Fibroblast of the aortic adventitia (primary cell): ENCODE measurements around the gene MGLL. TPM values are rescaled to one million over a fixed set of nuclear protein-coding genes. Genes with fewer than 3 reads are reported as not detected.

ENCODE experiments used
- DNase-seq: peaks from one replicate; pipeline ENCODE4 v3.0.0-alpha.2; 2010; ENCODE audit warnings: low read depth
- H3K4me3 ChIP-seq: 2 replicates; pipeline ENCODE4 v1.5.1; 2011; ENCODE audit warnings: low read depth, mild to moderate bottlenecking, control low read depth, low read length, moderate library complexity
- total RNA-seq: library from RNA; depleted of rRNA; stranded (reverse); fragments of >200 nt; gene quantifications from 2 replicates; pipeline ENCODE4 v1.2.3, GENCODE V29; 2012; ENCODE audit warnings: low replicate concordance
- TF ChIP-seq, protein P1 (sequence below): IDR thresholded peaks from 2 replicates; pipeline ENCODE4 v1.5.1; 2011; ENCODE audit warnings: mild to moderate bottlenecking, low read length, control low read depth, inconsistent platforms; ENCODE audit not compliant: insufficient read depth

Gene MGLL
- total RNA-seq, 1 donor: 25.8 TPM

DNA sequence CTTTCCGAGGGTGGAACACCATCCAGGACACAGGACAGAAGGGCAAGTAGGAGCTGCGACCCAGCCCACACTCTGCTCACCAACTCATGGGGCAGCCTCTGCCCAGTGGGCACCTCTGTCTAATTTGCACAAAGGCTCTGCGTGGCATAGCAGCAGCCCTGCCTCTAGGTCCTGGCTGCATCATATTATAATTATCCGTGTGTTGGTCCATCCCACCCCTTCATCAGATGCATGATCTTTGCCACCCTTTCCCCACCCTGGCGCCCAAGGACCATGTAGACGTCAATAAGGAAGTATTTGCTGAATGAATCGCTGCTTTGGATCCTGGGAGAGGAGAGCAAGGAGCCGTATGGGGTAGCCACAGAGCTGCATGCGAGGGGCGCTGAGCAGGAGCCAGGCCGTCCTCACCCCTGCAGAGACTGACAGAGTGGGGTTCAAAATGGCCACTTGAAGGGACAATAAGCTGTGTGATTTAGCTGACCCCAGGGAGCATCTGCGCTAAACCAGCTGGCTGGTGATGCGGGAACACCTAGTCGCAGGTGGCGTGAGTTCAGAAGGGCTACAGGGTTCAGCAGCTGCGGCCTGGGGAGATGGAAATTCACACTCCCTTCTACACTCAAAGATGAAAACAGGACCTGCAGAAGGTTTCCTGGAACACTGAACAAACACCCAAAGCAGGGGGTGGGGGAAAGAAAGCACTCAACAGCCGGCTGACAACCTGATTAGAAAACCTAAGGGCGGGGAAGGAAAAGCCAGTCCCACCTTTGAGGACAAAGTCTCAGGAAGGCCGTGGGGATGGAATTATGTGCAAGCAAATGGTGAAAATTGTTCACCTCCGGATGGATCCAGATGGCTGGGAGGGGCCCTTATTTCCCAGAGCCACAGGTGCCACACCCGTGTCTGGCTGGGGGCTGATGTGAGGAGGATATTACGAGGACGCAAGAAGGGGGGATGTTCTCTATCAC, 6.4 kb downstream of the MGLL start:
- no peak overlapping the region for H3K4me3 ChIP-seq
- DNase-seq: no peak
- TF ChIP-seq, protein P1, sequence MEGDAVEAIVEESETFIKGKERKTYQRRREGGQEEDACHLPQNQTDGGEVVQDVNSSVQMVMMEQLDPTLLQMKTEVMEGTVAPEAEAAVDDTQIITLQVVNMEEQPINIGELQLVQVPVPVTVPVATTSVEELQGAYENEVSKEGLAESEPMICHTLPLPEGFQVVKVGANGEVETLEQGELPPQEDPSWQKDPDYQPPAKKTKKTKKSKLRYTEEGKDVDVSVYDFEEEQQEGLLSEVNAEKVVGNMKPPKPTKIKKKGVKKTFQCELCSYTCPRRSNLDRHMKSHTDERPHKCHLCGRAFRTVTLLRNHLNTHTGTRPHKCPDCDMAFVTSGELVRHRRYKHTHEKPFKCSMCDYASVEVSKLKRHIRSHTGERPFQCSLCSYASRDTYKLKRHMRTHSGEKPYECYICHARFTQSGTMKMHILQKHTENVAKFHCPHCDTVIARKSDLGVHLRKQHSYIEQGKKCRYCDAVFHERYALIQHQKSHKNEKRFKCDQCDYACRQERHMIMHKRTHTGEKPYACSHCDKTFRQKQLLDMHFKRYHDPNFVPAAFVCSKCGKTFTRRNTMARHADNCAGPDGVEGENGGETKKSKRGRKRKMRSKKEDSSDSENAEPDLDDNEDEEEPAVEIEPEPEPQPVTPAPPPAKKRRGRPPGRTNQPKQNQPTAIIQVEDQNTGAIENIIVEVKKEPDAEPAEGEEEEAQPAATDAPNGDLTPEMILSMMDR: no peak

DNA sequence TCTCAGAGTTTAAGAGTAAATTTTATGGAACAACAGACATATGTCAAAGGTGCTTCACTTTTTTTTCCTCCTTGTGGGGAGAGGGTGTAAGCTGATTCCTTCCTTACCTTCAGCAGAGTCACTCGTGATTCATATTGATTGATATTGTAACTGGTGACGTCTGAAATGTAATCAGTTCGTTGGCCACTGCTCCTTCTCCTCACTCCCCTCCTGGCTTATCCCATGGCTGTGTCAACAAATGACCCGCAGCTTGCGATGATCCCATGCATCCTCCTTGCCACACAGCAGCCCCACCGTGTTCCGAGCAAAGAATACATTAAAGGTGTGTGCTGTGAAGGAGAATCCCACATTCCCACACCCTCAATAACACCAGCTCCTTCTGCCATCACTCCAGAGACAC, 7.3 kb downstream of the MGLL start:
- TF ChIP-seq, protein P1: no peak
- no peak for DNase-seq
- H3K4me3 ChIP-seq: no peak overlapping the region

DNA sequence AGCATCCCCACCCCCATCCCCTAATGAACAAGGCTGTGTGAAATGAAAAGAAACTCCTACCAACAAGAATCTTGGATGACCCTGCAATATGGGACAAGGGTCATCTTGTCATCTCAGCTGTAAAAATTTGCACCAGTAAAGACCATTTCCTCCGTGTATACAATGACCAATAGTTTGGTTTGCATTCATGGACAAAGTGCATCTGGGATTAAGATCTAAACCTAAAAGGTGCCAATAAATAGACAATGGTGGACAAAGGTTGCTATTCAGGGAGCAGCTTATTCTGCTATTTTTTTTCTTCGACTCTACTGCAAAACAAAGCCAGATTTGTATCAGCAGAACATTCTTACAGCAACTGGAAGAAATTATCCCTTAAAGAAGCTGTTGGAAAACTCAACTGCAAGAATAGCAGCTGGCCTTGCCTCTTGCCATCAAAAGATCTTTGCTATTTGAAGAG, 8.0 kb downstream of the MGLL start:
- no peak for DNase-seq
- H3K4me3 ChIP-seq: no peak overlapping the region
- TF ChIP-seq, protein P1: no peak

DNA sequence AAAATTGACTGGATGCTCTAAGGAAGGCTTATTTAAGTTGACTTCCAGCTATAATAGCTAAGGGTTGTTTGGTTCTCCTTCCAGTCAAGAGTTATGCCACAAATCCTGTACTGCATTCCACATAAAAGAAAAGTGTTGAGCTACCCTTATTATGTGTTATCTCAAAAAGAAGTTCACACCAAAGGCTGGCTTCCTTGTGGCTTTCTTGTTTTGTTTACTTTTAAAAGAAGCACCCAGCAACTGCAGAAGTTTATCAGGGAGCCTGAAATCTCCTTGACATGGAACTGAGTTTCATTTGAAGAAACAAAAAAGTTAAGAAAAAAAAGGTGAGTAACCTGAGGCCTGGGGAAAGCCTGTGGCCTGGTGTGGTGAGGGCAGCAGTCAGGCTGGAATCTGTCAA, 10.2 kb downstream of the MGLL start:
- no peak for DNase-seq
- H3K4me3 ChIP-seq: no peak overlapping the region
- TF ChIP-seq, protein P1: no peak

DNA sequence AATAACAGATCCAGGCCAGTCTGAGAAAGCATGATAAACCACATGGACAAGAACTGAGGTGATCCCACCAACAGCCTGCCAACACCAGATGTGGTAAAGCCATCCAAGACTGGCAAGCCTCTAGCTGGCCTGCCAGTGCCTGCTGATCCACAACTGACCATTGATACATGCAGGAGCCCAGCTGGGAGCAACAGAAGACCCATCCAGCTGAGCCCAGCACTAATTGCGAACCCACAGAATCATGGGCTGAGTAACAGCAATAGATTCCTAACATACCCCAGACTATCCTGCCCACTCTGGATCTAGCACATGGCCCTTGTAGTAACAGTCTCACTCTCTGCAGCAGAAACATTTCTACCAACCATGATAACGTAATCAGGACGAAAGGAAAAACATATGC, 10.6 kb downstream of the MGLL start:
- DNase-seq: no peak
- H3K4me3 ChIP-seq: no peak overlapping the region
- TF ChIP-seq, protein P1: no peak

DNA sequence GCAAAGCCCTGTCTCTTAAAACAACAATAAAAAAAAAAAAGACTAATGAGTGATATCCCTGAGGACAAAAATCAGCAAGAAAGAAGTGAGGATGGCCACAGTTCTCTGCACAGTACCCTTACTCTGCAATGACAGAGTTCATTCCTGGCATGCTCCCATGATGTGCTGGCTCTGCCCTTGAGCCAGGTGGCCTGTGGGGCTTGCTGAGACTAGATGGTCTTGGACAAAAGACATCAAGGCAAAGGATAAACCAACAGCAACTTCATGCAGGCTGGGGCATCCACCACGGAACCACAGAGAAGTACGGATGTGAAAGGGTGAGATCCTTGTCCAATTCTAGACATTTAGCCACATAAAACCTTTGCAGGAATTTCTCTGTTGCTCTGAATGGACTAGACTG, 12.7 kb downstream of the MGLL start:
- no peak overlapping the region for H3K4me3 ChIP-seq
- TF ChIP-seq, protein P1: no peak
- no peak for DNase-seq
